Neuronal stem cell (in vitro differentiated cells): Measurements from ENCODE around the gene TAPT1. TPM values are rescaled to one million over a fixed set of nuclear protein-coding genes. Genes with fewer than 3 reads are reported as not detected.

ENCODE experiments used
- DNase-seq: peaks from one replicate; pipeline ENCODE4 v3.0.0-alpha.2; 2013; ENCODE audit warnings: low spot score
- H2AFZ ChIP-seq: one replicate; pipeline ENCODE4 v1.6.1; 2013; ENCODE audit warnings: mild to moderate bottlenecking, low read length, inconsistent platforms
- H2AK5ac ChIP-seq: 2 replicates; pipeline ENCODE4 v1.6.1; 2013; ENCODE audit warnings: low read depth, mild to moderate bottlenecking, inconsistent platforms, low read length, moderate library complexity, mixed read lengths
- H2BK120ac ChIP-seq: 2 replicates; pipeline ENCODE4 v1.6.1; 2013; ENCODE audit warnings: low read depth, mild to moderate bottlenecking, inconsistent platforms, low read length, moderate library complexity, mixed read lengths
- H2BK12ac ChIP-seq: one replicate; pipeline ENCODE4 v1.6.1; 2013; ENCODE audit warnings: low read length, inconsistent platforms
- H2BK15ac ChIP-seq: 2 replicates; pipeline ENCODE4 v1.6.1; 2013; ENCODE audit warnings: mild to moderate bottlenecking, low read length, inconsistent platforms, mixed read lengths
- H2BK5ac ChIP-seq: one replicate; pipeline ENCODE4 v1.6.1; 2013; ENCODE audit warnings: inconsistent platforms, mild to moderate bottlenecking, low read length, moderate library complexity
- H3K14ac ChIP-seq: one replicate; pipeline ENCODE4 v1.6.1; 2013; ENCODE audit warnings: low read length, inconsistent platforms
- H3K18ac ChIP-seq: 2 replicates; pipeline ENCODE4 v1.6.1; 2013; ENCODE audit warnings: low read length, inconsistent platforms
- H3K23ac ChIP-seq: 2 replicates; pipeline ENCODE4 v1.6.1; 2013; ENCODE audit warnings: low read depth, mild to moderate bottlenecking, mixed read lengths, low read length, inconsistent platforms; ENCODE audit not compliant: poor library complexity
- H3K27ac ChIP-seq: replicated peaks from 3 replicates; pipeline ENCODE4 v1.5.1; 2013; ENCODE audit warnings: low read length, inconsistent platforms
- H3K27me3 ChIP-seq, 3 experiments: 2 replicates each; pipeline ENCODE4 v1.6.1; 2013; ENCODE audit warnings: low read length in 3 of 3, mild to moderate bottlenecking in 2 of 3, inconsistent platforms in 1 of 3, low read depth in 1 of 3, mixed read lengths in 1 of 3, moderate library complexity in 1 of 3; ENCODE audit not compliant: control insufficient read depth in 3 of 3, insufficient read depth in 3 of 3
- H3K36me3 ChIP-seq, 2 donors: replicated peaks in 1 of 2; 2 replicates each; pipeline ENCODE4 v1.6.1; 2013; ENCODE audit warnings: low read length in 2 of 2; ENCODE audit not compliant: control insufficient read depth in 2 of 2, insufficient read depth in 2 of 2
- H3K4ac ChIP-seq: 2 replicates; pipeline ENCODE4 v1.6.1; 2013; ENCODE audit warnings: inconsistent platforms, mild to moderate bottlenecking, low read length, moderate library complexity
- H3K4me1 ChIP-seq, 2 donors: 1 replicate in 1 of 2; 2 replicates in 1 of 2; pipeline ENCODE4 v1.6.1; 2013; ENCODE audit warnings: low read length in 2 of 2, low read depth in 1 of 2; ENCODE audit not compliant: control insufficient read depth in 2 of 2, insufficient read depth in 1 of 2
- H3K4me2 ChIP-seq: one replicate; pipeline ENCODE4 v1.6.1; 2013; ENCODE audit warnings: mild to moderate bottlenecking, low read length, inconsistent platforms; ENCODE audit not compliant: insufficient read depth, poor library complexity, severe bottlenecking
- H3K4me3 ChIP-seq, 2 donors: 2 replicates each; pipeline ENCODE4 v1.5.1; 2013; ENCODE audit warnings: low read length in 2 of 2, mild to moderate bottlenecking in 2 of 2, inconsistent platforms in 1 of 2, moderate library complexity in 1 of 2
- H3K79me1 ChIP-seq: one replicate; pipeline ENCODE4 v1.6.1; 2013; ENCODE audit warnings: low read depth, mild to moderate bottlenecking, inconsistent platforms, low read length, moderate library complexity
- H3K9ac ChIP-seq: one replicate; pipeline ENCODE4 v1.6.1; 2013; ENCODE audit warnings: mild to moderate bottlenecking, low read depth, low read length, inconsistent platforms; ENCODE audit not compliant: poor library complexity
- H3K9me3 ChIP-seq, 2 donors: replicated peaks in 1 of 2; 2 replicates each; pipeline versions ENCODE3 to v1.6.1; 2013; ENCODE audit warnings: low read length in 2 of 2, mild to moderate bottlenecking in 2 of 2, inconsistent platforms in 1 of 2, low read depth in 1 of 2, mixed read lengths in 1 of 2, moderate library complexity in 1 of 2; ENCODE audit not compliant: control insufficient read depth in 2 of 2, insufficient read depth in 1 of 2
- H4K8ac ChIP-seq: one replicate; pipeline ENCODE4 v1.6.1; 2013; ENCODE audit warnings: low read depth, mild to moderate bottlenecking, inconsistent platforms, low read length, moderate library complexity
- H4K91ac ChIP-seq: one replicate; pipeline ENCODE4 v1.6.1; 2013; ENCODE audit warnings: low read length, low read depth, mild to moderate bottlenecking, inconsistent platforms; ENCODE audit not compliant: poor library complexity
- WGBS, 2 donors: extraction: QIAGEN DNeasy Blood & Tissue Kit; methylation state at CpG; one replicate each; pipeline ENCODE4 v1.1.7; 2013; ENCODE audit warnings: missing lambda C conversion rate in 2 of 2, mixed read lengths in 1 of 2; ENCODE audit not compliant: insufficient read length in 2 of 2, insufficient replicate concordance in 1 of 2; ENCODE audit errors: extremely low coverage in 2 of 2; 5-methylcytosine and 5-hydroxymethylcytosine counted together
- polyA plus RNA-seq, 2 experiments: library from polyadenylated mRNA; stranded (reverse); fragments of 200-250 nt; gene quantifications; one replicate each; pipeline ENCODE4 v1.2.3, GENCODE V29; 2013

TAPT1 gene, protein sequence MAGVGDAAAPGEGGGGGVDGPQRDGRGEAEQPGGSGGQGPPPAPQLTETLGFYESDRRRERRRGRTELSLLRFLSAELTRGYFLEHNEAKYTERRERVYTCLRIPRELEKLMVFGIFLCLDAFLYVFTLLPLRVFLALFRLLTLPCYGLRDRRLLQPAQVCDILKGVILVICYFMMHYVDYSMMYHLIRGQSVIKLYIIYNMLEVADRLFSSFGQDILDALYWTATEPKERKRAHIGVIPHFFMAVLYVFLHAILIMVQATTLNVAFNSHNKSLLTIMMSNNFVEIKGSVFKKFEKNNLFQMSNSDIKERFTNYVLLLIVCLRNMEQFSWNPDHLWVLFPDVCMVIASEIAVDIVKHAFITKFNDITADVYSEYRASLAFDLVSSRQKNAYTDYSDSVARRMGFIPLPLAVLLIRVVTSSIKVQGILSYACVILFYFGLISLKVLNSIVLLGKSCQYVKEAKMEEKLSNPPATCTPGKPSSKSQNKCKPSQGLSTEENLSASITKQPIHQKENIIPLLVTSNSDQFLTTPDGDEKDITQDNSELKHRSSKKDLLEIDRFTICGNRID
- polyA plus RNA-seq (2013, experiment 1 of 2), result 6.6 TPM
- 6.9 TPM for polyA plus RNA-seq (2013, experiment 2 of 2)

GRCh38 chr4:16225863-16226815, at the start of gene TAPT1:
Gene TAPT1 (minus strand): TSS chr4:16226471. CDS start chr4:16226457, 14 bp downstream.
- H3K23ac ChIP-seq, result peak within 1 kb of the TSS; percentile 75
- H3K79me1 ChIP-seq, result peaks cover 3% of the 10 kb centered on the region
- no CpG with 5 or more reads among the region's 143 CpGs for WGBS, 2 donors
- peak within 1 kb of the TSS; percentile 58 for H3K4ac ChIP-seq
- no peak within 1 kb of the TSS for H4K8ac ChIP-seq
- peak within 1 kb of the TSS; percentile 95 for H2AK5ac ChIP-seq
- H3K9me3 ChIP-seq, result no peaks in the 10 kb centered on the region
- H2BK15ac ChIP-seq, result no peak within 1 kb of the TSS
- peak within 1 kb of the TSS; percentile 94 for H2BK5ac ChIP-seq
- DNase-seq, result peak; percentile 66
- H2AFZ ChIP-seq, result peak within 1 kb of the TSS; percentile 94
- peak within 1 kb of the TSS; percentile 66 for H4K91ac ChIP-seq
- no peak within 1 kb of the TSS for H2BK120ac ChIP-seq
- H3K4me2 ChIP-seq, result peak within 1 kb of the TSS; percentile 82
- peak within 1 kb of the TSS; percentile 93 for H3K9ac ChIP-seq
- H3K4me3 ChIP-seq, result peak within 1 kb of the TSS; percentile 87 to 93
- H3K18ac ChIP-seq, result peak within 1 kb of the TSS; percentile 97
- peaks cover 2 to 6% of the 10 kb centered on the region in 2 donors for H3K4me1 ChIP-seq
- H3K27ac ChIP-seq, result peak within 1 kb of the TSS; percentile 83
- peak within 1 kb of the TSS; percentile 66 for H2BK12ac ChIP-seq
- no peaks in the 10 kb centered on the region for H3K36me3 ChIP-seq
- H3K14ac ChIP-seq, result peak within 1 kb of the TSS; percentile 76
- no peaks in the 10 kb centered on the region for H3K27me3 ChIP-seq

DNA sequence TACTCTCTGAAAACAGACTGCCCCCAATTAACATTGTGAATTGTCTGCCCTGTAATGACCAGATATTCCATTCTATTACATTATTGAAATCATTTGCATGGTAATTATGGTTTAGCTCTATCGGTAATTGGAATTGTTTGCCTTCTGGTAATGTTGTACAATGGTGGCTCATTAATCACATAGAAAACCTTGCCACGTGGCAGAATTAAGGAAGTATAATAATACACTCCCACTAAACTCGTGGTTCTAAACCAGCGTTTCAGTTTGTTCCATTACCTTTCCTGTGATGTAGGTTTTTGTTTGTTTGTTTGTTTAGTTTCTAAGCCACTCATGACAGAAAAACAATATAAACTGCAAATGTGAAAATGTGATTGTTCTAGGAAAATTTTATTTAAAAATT, 45.1 kb upstream of the TAPT1 start:
- no peak overlapping the region for H2BK5ac ChIP-seq
- no peak overlapping the region for H3K4me2 ChIP-seq
- no peak overlapping the region for H3K9ac ChIP-seq
- no peak overlapping the region for H3K23ac ChIP-seq
- no peak overlapping the region for H4K91ac ChIP-seq
- H3K27ac ChIP-seq, result no peak overlapping the region
- H2BK120ac ChIP-seq, result no peak overlapping the region
- no peak overlapping the region for H3K4ac ChIP-seq
- no peak overlapping the region for H4K8ac ChIP-seq
- WGBS, 2 donors, result no CpG with 5 or more reads among the region's 4 CpGs
- no peak overlapping the region for H3K4me3 ChIP-seq
- H3K79me1 ChIP-seq, result no peaks in the 10 kb centered on the region
- no peak overlapping the region for H2AK5ac ChIP-seq
- H3K27me3 ChIP-seq, result no peaks in the 10 kb centered on the region
- no peak overlapping the region for H2BK15ac ChIP-seq
- no peak for DNase-seq
- no peaks in the 10 kb centered on the region for H3K4me1 ChIP-seq
- H3K9me3 ChIP-seq, result no peaks in the 10 kb centered on the region
- H3K18ac ChIP-seq, result no peak overlapping the region
- no peak overlapping the region for H2AFZ ChIP-seq
- no peaks in the 10 kb centered on the region for H3K36me3 ChIP-seq
- H3K14ac ChIP-seq, result no peak overlapping the region
- no peak overlapping the region for H2BK12ac ChIP-seq

DNA sequence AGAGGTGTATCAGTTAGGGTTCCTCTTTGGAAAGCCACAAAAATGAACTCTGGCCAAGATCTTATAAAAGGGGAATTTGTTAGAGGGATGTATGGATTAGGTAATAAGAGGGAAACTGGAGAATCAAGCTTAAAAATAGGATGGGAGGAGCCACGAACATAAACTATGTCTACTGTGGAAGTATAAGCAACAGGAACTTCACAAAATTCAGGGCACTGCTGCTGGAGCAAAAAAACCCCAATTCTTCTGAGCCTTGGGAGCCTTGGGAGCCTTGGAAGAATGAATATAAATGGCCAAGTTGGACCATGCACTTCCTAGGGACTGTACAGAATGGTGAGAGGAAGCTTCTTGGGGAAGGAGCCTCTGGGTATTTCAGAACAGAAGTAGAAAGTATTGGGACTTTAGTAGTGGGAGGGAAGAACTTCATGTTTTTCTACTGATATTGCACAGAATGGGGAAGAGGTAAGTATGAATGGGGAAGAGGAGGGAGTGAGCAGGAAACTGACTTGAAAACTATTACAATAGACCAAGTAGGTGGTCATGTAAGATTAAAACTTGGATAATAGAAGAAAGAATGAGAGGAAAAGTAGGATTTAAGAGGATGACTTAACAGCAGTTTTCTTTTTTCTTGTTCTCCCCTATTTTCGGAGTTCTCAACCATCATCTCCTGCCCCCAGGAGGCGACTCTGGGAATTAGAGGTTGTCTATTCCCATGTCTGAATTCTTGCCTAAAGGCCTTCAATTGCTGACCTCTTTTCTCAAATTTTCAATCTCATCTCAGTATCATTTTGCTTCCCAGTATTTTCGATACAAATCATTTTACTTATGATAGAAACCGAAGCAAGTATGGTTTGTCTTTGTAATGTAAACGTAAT, 44.4 kb upstream of the TAPT1 start:
- Histone ChIP-seq H3K18ac (no peak overlapping the region), H3K9me3 (peaks cover 0 to under 1% of the 10 kb centered on the region in 2 donors), H3K36me3 (no peaks in the 10 kb centered on the region), H2BK15ac (no peak overlapping the region), H3K27ac (no peak overlapping the region), H2BK12ac (no peak overlapping the region), H2BK120ac (no peak overlapping the region), H3K4me3 (no peak overlapping the region), H2AFZ (no peak overlapping the region), H2BK5ac (no peak overlapping the region), H3K4me2 (no peak overlapping the region), H3K27me3 (no peaks in the 10 kb centered on the region), H4K8ac (no peak overlapping the region), H3K23ac (no peak overlapping the region), H4K91ac (no peak overlapping the region), H3K79me1 (no peaks in the 10 kb centered on the region), H2AK5ac (no peak overlapping the region), H3K9ac (no peak overlapping the region), H3K4me1 (no peaks in the 10 kb centered on the region), H3K14ac (no peak overlapping the region), H3K4ac (no peak overlapping the region)
- DNase-seq, result no peak
- no CpG with 5 or more reads among the region's 6 CpGs for WGBS, 2 donors
